ENCODE results near the gene FAM117B.
"Not testable (repeated sequence)": the region's sequence is repeated elsewhere in the genome, so short reads cannot be mapped to it uniquely, and the experiment has no call there.

Gene FAM117B

DNA sequence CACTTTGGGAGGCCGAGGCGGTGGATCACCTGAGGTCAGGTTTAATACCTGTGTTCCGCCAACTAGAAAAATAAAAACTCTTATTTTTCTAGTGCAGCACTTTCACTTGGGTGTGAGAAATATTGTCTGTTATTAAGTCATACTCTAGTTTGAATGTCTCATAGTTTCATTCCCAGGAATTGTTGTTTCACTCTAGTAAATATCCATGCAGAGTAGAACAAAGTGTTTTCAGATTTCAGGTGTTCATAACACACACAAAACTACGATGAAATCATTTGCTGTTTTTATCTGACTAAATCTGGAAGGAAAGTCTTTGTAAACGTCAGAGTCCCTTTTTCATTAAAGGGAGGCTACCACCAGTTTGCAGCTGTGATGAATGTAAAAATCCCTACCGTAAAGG, 4.0 kb downstream of the FAM117B start:
- no peak for DNase-seq (ENCODE audit: low read depth in 2 of 2, low spot score in 1 of 2)

DNA sequence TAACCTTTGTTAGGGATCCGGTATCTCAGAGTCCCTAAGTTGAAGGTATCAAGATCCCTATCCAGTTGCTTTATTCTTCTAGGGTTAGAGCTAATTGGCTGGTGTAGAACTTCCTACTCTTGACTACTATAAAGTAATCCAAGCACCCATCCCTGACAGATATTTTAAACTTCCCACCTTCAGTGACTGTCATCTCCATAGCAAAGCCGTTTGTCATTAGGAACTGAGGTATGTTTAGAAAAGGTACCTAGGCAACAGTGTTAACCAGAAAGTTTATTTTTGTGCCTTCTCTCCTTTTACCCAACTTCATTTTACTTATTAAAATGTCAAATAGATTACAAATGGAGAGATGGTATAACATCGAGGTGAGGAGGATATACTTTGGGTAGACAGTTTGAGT, 4.5 kb downstream of the FAM117B start:
- DNase-seq (ENCODE audit: low read depth in 2 of 2, low spot score in 1 of 2), result no peak

DNA sequence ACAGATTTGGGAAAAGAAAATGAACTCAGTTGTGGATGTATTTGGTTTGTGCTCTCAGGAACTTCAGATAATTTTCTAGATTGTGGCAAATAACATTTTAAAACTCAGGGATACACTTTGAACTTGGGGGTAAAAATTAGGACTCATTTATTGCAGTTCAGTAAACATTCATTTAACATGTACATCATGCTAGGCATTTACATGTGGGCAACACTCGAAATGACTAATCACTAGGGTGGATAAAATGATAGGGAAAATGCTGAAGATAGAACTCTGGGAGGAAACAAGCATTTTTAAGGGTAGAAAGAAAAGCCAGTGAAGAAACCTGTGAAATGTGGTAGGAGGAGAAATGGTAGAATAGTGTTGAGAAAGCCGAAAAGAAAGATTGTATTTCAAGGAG, 7.8 kb downstream of the FAM117B start:
- no peak for DNase-seq (ENCODE audit: low read depth in 2 of 2, low spot score in 1 of 2)

DNA sequence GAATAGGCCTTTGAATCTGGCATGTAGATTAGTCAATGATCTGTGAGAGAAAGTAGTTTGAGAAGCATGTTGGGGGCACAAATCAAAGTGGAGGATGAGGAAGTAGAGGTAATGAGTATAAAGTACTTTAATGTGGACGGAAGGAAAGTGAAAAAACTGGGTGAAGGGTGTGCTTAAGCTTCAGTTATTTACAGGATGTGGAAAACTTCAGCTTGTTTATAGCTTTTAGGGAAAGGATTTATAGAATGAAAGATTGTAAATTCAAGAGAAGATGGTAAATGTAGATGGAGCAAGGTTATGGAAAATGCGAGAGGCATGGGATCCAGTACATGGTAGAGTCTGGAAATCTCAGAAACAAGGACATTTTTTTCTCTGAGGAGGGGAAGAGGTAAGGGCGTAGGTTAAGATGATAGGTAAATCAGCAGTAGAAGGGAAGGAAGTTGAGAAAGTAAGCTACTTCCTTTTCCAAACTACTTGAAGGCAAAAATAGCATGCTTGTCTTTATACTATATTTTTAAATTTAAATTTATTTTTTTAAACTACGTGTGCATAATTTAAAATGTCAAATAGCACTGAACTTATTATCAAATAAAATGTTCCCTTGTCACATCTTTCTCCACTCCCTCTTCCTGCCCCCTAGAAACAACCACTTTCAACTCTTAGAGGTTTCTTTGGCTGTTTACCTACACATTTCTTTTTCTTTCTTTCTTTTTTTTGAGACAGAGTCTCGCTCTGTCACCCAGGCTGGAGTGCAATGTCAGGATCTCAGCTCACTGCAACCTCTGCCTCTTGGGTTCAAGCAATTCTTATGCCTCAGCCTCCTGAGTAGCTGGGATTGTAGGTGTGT, 8.5 kb downstream of the FAM117B start:
- no peak for DNase-seq (ENCODE audit: low read depth in 2 of 2, low spot score in 1 of 2)

DNA sequence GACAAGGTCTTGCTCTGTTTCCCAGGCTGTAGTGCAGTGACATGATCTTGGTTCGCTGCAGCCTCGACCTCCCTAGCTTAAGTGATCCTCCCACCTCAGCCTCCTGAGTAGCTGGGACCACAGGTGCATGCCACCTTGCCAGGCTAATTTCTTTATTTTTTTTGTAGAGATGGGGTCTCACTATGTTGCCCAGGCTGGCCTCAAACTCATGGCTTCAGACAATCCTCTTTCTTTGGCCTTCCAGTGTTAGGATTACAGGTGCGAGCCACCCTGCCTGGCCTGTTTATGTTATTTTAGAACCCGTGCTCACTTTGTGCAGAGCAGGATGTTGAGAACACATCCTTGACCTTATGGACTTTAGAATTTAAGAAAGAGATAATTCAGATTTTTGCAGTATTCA, 17.4 kb downstream of the FAM117B start:
- DNase-seq (ENCODE audit: low read depth in 2 of 2, low spot score in 1 of 2), result no peak

- no peak for DNase-seq (ENCODE audit: low read depth in 2 of 2, low spot score in 1 of 2)
These were observed 19.1 kb downstream of the FAM117B start for GRCh38 chr2:202653890-202654289.

DNA sequence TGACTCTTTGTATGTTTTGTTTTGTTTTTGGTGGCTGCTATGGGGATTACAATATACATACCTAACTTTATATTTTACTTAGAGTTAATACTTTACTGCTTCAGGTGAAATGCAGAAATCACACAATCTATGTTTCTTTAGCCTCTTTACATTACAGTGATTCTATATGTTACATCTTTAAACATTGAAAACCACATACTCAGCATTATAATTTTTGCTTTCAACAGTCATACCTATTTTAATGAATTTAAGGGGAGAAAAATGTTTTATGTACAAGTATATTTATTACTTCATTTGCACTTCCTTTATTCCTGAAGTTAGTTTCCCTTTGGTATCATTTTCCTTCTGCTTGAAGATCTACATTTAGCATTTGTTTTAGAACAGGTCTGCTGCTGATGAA, 23.1 kb downstream of the FAM117B start:
- no peak for DNase-seq (ENCODE audit: low read depth in 2 of 2, low spot score in 1 of 2)

DNA sequence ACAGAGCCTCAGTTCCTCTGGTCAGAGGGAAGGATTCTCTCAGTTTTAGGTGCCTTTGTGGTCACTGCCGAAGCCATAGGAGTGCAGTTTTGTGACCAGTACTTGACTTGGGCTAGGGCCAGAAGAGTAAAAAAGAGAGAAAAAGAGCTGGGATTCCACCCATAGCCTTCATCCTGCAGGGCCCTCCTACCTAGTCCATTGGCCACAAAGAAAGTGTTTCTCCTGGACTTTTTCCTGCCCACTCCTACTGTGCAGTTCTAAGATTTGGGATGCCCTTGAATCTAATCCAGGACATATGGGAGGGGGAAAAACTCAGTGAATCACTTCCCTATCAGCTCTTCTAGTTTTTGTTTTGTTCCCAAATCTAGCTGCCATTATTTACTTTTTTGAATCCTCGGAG, 26.0 kb downstream of the FAM117B start:
- no peak for DNase-seq (ENCODE audit: low read depth in 2 of 2, low spot score in 1 of 2)

GRCh38 chr2:202669841-202670240, 35.1 kb downstream of the FAM117B start:
- DNase-seq (ENCODE audit: low read depth in 2 of 2, low spot score in 1 of 2), result no peak

DNA sequence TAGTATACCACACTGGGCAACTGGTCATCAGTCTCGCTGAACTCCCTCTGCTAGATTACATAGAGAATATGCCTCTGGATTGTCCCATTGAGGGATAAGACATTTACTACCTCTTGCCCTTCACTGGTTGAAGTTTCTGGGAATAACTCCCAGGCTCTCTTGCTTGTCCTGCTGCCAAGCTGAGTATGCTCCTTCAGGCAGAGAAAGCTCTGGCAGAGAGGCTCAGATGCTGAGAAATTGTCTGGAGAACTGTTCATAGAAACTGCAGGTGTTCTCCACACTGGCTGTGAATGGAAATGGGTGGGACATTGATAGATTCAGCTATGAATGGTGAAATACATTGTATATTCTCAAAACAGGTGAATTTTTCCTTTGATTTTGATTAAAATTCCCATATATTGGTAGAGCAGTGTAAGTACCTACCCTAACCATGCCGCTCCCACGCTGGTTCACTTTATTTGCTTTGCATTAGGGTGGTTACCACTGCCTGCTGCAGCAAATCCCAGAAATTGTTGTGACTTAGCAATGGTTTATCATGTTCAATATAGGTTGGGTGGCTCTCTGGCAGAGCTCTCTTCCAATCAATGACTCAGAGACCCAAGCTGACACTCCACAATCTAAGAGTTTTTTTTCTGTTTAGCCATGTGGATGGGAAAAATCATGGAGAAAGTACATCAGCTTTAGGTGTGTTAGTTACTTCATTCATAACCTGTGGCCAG, 36.7 kb downstream of the FAM117B start:
- DNase-seq (ENCODE audit: low read depth in 2 of 2, low spot score in 1 of 2), result no peak

DNA sequence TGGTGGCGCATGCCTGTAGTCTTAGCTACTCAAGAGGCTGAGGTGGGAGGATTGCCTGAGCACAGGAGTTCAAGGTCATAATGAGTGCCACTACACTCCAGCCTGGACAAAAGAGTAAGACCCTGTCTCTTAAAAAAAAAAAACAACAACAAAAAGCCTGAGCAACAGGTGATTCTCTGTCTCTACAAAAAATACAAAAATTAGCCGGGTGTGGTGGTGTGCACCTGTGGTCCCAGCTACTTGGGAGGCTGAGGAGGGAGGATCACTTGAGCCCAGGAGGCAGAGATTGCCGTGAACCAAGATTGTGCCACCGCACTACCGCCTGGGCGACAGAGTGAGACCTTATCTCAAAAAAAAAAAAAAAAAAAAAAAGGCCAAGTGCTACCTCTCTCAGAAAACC, 40.3 kb downstream of the FAM117B start:
- not testable (repeated sequence) for DNase-seq (ENCODE audit: low read depth in 2 of 2, low spot score in 1 of 2)

DNA sequence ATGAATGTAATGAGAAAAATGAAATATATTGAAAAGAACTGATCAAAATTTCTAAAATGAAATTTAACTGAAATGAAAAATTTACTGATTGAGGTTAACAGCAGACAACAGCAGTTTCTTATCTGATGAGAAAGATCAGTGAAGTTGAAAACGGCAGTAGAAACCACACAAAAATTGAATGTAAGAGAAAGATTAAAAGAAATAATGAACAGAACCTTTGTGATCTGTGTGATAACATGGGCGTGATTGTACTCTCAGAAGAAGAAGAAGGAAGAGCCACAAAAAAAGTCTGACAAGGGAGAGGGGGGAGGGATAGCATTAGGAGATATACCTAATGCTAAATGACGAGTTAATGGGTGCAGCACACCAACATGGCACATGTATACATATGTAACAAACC, 45.2 kb downstream of the FAM117B start:
- no peak for DNase-seq (ENCODE audit: low read depth in 2 of 2, low spot score in 1 of 2)

- DNase-seq (ENCODE audit: low read depth in 2 of 2, low spot score in 1 of 2), result no peak
These were observed 45.7 kb downstream of the FAM117B start for GRCh38 chr2:202680512-202680911.

DNA sequence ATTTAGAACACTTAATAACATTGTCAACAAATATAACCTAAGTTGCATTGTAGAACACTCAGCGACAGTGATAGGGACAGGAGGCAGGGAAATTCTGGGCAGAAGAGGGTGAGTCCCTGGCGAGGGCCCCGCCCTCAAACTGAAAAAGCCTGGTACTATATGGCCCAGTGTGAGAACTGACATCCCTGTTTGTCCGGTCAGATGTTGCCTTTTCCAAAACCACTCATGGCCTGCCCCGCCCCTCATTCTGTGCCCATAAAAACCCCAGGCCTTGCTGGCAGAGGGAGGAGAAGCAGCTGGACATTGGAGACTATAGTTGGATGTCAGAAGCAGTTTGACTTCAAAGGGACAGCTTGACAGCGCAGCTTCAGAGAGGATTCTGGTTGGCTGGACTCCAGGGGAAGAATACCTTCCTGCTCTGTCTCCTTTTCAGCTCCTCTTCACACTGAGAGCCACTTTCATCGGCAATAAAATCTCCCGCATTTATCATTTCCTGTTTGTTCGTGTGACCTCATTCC, 47.0 kb downstream of the FAM117B start:
- no peak for DNase-seq (ENCODE audit: low read depth in 2 of 2, low spot score in 1 of 2)

DNA sequence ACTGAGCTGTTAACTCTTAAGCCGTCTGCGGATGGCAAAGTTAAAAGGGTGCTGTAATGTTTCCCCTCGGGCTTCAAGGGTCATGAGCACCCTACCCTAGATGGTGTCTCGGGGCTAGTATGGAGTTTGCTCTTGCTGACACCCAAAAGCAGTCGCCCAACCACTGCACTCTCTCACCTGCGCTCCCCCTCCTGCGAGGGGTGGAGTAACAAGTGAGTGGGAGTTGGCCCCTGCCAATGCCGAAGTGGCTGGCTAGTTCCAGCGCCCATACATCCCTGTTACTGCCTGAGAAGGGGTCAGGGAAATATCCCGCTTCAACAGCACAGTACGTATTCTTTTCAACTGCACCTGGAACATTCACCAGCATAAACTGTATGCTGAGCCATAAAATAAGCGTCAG, 47.5 kb downstream of the FAM117B start:
- DNase-seq (ENCODE audit: low read depth in 2 of 2, low spot score in 1 of 2), result no peak

- no peak for DNase-seq (ENCODE audit: low read depth in 2 of 2, low spot score in 1 of 2)
These were observed 52.5 kb downstream of the FAM117B start for GRCh38 chr2:202687276-202687675.

DNA sequence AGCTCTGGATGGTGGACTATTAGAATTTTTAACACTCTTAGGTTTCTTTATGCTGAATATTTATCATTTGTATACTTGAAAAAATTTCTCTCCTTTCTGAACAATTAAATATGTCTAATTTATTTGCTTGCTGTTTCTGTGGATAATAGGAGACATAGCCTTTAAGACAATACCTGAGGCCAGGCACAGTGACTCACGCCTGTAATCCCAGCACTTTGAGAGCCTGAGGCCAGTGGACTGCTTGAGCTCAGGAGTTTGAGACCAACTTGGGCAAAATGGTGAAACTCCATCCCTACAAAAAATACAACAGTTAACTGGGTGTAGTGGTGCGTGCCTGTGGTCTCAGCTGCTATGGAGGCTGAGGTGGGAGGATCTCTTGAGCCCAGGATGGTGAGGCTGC, 54.7 kb downstream of the FAM117B start:
- no peak for DNase-seq (ENCODE audit: low read depth in 2 of 2, low spot score in 1 of 2)

GRCh38 chr2:202689898-202690297, 55.1 kb downstream of the FAM117B start:
- no peak for DNase-seq (ENCODE audit: low read depth in 2 of 2, low spot score in 1 of 2)

DNA sequence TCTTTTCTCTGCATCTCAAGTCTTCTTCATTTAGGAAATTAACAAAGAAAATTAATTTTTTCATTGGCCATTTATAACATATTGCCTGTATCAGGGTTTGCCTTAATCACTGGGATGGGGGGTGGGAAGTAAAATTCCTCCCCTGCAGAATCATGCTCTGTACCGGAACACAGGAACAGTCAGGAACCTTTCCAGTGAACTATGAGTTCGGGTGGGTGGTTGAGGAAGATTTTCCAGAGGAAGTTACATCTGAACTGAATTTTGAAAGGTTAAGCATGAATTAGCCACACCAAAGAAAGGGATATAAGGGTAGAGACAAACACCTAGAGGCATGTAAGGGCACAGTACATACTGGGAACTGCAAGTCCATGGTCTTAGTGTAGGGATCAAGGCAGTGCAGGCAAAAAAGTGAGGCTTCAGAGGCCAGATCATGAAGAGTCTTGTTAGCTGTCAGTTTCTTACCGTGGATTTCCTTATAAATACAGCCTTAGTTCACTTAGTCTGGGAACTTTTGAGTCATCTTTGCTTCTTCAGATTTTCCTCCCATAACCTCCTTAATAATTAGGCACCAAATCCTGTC, 55.6 kb downstream of the FAM117B start:
- DNase-seq (ENCODE audit: low read depth in 2 of 2, low spot score in 1 of 2), result no peak

GRCh38 chr2:202693503-202693902, 58.7 kb downstream of the FAM117B start:
- DNase-seq (ENCODE audit: low read depth in 2 of 2, low spot score in 1 of 2), result no peak

DNA sequence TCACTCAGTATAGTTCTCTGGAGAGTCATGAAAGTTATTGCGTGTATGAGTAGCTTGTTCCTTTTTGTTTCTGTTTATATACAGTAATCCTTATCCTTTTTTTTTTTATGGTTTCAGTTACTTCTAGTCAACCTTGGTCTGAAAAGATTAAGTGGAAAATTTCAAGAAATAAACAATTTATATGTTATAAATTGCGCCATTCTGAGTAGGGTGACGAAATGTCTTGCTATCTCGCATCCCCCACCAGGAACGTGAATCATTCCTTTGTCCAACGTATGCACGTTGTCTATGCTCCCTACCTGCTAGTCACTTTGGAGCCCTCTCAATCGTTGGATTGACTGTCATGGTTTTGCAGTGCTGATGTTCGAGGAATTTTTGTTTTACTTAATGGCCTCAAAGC, 60.4 kb downstream of the FAM117B start:
- DNase-seq (ENCODE audit: low read depth in 2 of 2, low spot score in 1 of 2), result no peak

All from stimulated activated CD8-positive, alpha-beta memory T cell treated with anti-CD3 and anti-CD28 coated beads, Interleukin-4, amount 100 ng/mL, for 1 hour (primary cell).